ENCODE results near the gene ZNF423.

Gene ZNF423

DNA sequence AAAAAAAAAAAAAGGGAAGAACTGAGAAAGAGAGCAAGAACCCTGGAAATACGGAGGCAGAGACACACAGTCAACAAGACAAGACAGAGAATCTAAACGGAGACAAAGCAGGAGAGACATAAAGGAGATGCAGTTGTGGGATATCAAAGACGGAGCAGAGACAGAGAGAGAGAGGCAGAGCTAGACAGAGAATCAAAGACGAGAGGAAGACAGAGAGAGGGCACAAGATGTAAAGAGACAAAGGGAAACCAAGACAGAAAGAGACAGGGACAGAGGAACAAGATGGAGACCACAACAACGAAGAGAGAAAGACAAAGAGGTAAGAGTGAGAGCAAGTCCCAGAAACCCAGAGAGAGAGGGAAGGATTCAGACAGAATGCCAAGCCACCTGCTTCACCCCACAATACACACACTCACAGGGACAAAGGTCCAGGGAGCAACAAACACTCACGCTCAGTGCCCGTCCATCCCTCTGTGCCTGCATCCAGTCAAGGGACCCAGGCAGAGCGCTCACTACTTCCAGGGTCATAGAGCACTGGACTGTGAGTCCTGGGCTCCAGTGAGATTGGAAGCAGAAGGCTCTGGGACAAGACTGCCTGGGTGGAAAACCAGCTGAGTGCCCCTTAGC, 393.4 kb downstream of the ZNF423 start:
- no peak for DNase-seq

DNA sequence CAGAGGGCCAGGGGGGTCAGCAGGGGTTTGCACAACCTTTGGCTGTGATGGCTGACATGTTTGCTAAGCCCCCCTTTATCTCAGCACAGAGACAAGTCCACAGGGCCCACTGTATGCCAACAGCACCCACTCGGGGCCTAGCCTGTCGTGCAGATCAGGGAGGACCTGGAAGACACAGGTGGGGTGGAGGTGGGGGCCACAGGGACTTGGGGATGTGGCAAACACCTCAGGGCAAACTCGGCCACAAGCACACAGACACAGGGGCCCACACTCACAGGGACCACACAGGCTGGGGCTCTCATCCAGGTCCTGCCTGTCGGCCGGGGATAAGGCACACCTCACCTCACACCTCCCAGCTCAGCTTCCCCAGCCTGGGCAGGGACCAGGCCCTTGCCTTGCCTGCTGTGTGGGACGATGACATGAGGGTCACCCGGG, 394.4 kb downstream of the ZNF423 start:
- no peak for DNase-seq

DNA sequence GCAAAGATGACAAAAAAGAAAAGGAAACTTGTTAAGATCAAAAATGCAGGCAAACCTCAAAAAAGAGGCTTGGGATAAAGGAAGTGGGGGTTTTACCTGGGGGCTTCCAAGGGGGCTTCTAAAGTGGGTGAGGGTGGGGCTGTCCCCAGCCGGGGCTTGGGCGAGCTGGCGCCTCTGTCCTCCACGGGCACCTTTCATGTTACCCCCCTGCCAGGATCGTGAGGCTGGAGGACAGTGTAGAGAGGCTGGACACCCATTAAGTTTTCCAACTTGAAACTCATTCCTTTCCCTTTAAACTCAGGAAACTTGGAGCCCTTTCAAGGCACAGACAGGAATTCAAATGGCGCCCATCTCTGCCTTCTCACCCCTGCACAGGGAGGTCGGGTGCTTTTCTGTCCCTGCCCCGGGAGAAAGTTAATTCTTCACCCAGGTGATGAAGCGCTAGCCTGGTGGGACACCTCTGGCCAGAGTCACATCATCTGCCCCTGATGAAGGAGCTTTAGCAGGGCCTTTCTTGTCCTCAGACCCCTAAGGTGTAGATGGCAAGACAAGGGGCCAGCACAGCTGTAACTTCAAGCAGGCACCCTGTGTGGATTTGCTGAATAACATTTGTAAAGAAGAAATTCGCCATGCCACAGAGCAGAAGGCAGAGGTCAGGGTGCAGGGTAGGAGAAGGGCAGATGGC, 395.0 kb downstream of the ZNF423 start:
- DNase-seq: no peak

DNA sequence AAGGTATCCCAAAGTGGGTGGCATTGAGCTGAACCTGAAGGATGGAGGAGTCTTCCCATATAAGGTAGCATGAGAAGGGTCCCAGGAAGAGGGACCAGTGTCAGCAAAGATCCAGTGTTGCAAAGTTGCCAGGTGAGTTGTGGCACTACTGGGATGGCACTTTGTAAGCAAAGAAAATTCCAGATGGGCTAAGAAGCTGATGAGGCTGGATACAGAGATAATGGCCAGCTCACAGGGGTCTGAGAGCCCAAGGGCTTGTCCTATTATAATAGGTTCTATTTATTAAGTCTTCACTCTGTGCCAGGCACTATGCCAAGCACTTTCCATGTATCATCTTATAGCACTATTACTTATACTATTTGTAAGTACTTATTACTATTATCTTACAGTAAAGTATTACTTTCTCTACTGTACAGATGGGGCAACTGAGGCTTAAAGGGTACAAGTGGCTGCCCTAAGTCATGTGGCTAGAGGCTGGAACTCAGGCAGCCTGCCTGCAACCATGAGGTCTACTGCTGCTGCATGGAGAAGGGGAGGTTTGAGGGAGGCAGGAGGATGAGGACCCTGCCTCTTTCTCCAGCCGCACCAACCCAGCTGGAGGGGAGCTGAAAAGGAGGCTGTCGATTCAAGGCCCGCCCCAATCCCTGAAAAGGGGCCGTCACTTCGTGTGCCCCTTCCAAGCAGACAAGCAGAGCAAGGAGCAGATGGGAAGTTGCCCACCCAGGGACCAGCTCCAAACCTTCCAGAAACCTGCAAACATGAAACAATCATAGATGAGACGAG, 395.8 kb downstream of the ZNF423 start:
- no peak for DNase-seq

DNA sequence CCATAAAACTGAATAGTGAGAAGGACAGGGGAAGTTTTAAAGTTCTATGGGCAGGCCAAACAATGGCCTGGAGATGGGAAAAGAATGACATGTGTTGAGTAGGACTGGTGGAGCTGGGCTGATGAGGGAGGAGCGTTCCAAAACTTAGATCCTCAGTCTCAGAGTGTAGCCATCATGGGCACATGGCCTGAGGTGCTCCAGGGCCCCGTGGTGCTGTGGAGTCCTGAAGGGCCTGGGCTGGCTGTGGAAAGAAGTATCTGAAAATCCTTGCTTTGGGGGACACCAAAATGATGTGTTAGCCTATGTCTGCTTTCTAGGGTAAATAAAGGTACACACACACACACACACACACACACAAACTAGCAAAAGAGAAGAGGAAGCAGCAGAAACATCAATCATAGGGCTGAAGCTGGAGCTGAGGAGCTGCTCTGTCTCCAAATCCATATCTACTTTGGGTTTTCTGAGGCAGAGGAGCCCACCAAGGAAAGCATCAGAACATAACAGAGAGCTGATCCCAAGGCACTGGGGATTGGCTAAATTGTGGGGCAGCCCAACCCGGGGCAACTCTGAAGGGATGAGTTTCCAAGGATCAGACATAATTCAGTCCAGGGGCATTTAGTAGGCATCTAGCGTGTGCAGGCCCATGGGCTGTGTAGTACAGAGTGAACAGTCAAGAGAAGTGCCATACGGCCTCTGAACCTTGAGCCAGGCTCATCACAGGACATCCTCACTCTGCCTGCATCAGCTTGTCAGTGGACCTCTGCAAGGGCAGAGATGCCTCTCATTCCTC, 397.1 kb downstream of the ZNF423 start:
- no peak for DNase-seq

DNA sequence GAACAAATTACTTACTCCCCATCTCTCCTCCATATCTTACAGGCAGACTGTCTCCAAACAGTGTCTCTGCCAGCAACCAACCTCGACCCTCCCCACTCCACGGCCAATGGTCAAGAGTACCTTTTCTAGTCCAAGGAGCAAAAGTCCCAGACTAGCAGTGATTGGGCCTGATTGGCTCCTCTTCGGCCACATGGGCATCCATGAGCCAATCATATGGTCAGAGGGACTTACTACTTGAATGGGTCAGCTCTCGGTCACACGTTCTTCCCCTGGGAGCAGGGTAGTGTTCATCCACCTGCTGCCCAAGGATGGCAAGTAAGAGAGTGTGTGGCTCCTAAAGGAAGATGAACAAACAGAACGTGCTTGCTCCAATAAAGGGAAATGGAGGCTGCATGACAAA, 397.7 kb downstream of the ZNF423 start:
- DNase-seq: no peak

DNA sequence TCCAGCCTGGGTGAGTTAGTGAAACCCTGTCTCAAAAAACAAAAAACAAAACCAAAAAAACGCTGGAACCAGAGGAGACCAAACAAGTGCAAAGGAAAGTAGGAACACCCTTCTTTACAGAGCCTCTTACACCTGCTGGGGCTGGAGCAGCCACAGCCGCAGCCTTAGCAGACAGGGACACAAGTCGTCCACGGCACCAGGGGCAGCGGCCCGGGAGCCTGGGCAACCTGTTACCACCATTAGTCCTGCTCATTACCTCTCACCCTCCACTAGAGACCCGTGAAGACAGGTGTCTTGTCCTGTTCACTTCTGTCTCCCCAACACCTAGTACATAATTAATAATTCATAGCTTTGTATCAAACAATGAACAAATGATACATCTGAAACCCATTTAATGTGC, 398.7 kb downstream of the ZNF423 start:
- no peak for DNase-seq

DNA sequence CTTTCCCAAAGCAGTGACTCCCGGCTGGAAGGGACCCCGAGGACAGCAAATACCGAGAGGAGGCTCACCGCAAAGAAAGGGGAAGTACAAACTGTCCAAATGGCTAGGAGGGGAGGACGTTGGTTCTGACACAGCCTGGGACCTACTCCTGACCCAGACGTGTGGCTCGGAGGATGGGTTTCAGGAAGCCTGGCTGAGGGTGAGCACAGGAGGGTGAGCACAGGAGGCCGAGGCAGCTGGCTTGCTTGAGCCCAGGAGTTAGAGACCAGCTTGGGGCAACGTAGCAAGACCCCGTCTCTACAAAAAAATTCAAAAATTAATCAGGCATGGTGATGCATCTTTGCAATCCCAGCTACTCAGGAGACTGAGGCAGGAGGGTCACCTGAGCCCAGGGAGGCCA, 399.1 kb downstream of the ZNF423 start:
- DNase-seq: no peak

DNA sequence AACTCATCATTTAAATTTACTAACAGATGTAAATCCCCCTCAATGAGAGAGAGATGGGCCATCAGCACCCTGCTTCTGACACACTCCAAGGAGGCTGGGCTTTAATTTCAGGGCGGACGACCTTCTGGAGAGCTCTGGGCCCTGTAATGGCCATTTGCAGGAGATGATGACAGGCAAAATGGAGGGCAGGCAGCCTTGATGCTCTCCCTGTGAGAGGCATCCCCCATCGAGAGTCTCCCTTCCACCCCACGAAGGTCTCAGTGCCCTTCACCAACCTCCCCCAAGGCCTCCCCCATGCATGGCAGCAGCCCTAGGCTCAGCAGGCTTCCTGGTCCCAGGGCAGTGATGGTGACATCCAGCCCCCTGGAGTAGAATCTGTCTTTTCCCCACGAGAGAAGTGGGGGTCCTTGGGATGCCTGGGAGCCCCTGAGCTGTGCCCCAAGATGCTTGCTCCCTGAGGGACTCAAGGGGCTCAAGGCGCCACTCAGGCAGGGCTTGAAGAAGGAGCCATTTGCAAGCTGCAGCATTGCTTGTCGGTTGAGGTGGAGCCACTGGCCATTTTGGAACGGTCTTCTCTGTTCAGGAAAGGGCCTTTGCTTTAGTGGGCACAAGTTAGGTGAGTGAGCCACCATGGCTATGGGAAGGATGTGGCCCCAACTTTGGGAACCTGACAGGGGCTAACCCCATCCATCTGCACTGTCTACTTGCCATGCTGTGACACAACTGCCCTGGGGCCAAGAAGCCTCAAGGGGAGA, 399.7 kb downstream of the ZNF423 start:
- no peak for DNase-seq

DNA sequence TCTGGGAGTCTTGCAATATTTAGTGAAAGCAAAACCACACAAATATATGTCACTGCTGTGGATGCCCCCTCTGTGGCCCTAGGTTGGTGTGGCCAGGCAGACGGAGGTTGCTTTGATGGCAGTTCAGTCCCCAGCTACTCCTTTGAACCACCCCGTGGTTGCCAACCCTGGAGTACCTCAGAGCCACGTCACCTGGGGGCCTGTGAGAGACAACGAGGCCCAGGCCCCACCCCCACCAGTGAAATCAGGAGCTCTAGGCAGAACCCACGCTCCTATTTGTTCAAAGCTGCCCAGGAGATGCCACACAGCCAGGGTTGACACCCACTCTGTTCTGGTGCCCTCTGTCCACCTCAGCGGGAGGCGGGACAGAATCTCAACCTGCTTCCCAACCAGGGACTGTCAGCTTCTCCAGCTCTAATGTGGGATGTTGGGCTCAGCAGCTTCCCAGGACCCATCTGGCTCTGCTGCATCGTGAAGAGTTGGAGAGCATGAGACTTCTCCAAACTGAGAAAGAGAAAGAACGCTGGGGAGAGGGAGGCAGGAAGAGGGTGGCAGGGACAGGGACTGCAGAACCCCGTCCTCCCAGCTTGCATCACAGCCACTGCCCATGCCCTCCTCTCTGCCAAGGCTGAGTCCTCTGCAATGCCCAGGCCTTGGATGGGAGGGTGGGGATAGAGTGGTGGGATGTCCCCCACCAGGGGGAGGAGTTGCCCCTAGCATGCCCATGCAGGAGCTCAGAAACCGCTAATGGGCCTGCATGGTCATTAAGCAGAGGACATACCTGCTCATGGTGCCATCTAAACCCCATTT, 400.5 kb downstream of the ZNF423 start:
- DNase-seq: no peak

DNA sequence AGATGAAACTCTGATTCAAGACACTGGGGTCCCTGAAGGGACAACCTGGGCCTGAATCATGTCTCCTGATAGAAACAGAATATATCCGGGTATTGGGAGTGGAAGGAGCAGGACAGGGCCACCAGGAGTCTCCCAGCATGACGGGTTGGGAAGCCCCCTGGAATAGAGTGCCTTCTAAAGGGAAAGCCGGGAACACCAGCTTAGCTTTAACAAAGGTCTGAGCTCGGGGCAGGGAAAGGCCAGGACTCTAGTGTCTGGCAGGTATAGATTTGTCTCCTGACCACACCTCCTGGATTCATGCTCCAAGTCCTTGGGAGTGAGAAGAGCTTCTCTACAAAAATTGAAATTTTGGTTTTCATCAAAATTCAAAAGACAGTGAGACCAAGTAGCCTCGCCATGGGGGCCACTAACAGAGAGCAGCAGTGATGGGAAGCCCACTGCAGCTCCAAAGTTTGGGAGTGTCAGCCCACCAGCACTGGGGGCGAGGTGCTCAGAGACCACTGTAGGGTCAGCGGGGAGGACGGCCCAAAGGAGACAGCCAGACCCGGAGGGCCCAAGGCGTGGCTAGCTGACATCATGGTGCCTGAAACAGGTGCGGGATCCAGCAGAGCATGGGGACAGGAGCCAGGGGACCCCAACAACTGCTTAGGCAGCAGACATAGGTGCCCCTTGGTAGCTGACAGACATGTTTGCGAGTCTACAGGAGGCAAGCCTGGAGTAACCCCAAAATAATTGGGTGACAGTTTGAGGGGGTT, 401.3 kb downstream of the ZNF423 start:
- DNase-seq: no peak

DNA sequence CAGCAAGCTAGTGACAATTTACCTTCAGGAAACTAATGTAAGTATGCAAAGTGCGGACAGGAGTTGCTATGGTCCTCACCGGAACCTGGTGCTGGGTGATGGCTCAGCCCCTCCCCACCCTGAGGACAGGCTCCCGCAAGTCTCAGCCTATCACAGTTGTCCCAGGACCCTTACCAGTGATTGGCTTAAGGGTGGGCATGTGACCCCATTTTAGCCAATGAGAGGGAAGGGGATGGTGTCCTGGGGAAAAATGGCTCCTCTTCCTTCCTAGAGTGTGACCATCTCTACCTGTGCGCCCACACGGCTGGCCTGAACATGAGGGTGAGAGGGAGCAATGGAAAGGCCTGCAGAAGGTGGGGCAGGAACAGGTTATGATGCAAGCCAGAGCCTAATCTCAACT, 401.9 kb downstream of the ZNF423 start:
- DNase-seq: no peak

DNA sequence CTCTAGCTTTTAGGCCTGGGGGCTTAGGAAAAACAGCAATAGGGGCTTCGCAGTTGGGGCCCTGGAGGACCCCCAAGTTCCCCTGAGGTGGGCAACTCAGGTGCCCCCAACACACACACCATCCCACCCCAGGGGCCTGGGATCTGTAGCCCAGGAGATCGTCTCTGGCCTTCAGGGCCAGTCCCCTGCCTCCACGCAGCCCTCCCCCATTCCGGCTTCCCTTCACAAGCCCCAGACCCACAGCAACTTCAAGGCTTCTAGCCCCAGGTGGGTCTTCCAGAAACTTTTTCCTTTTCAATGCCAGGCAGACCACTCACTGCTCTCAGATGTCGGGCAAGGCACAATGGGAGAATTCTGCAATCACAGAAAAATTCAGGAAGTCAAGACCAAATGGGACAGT, 402.9 kb downstream of the ZNF423 start:
- DNase-seq: no peak

DNA sequence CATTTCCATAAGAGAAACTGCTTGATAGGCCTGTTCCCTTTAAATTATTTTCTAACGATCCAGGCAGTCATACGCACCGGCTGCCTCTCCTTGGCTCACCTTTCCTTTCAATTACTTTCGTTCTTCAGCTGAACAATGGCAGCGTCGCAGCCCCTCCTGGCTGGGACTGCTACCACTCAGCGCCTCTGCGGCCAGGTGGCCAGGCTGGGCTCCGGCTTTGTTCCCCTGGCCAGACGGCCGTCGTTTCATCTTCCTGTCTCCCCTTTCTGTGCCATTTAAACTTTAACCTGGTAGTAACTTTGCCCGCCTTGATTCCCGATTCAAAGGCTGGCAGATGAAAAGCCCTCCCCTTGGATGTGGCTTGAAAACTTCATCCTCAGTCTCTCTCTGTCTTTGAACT, 403.3 kb downstream of the ZNF423 start:
- no peak for DNase-seq

DNA sequence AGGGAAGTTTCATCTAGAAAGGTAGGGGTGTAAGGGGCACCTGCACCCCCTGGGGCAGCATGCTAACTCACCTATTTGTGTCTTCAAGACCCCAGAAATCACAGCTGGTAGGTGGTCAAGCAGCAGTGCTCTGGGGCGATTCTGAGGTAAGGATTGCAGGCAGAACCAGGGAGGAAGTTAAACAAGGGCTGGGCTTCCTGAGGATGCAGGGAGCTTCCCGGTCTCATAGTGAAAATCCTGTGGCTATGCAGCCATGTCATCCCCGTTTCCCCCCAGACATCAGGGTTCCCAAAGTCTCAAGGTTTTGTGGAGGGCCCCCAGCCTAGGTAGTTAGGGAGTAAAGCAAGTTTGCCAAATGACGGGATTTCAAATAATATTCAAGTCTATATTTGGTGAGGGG, 403.8 kb downstream of the ZNF423 start:
- no peak for DNase-seq

DNA sequence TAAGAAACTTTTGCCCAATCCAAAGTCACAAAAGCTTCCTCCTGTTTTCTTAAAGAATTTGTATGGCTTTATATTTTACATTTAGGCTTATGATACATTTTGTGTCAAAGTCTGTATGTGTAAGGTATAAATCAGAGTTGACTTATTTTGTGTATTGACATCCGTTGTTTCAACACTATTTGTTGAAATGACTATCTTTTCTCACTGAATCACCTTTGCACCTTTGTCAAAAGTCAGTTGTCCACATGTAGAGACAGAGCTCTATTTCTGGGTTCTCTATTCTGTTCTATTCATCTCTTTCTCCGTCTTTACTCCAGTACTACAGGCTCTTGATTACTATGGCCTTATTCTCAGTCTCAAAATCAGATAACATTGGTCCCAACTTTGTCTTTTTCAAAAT, 409.1 kb downstream of the ZNF423 start:
- DNase-seq: no peak

DNA sequence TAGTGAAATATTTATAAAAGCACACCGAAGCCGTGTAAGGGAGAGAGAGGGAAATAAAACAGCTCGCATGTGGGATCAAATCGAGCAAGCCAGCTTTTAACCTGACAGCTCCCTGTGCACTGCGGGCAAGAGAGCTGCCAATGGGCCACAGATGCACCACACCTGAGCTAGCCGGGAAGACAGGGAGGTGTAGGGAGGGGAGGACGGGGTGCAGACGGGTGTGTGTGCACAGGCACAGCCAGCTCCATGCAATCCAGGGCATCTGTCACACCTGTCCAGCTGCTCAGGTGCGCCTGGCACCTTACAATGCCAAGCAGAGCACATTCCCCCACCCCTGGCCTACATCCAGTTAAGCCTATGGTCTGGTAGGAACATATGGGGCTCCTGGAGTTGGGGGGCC, 412.3 kb downstream of the ZNF423 start:
- DNase-seq: no peak

DNA sequence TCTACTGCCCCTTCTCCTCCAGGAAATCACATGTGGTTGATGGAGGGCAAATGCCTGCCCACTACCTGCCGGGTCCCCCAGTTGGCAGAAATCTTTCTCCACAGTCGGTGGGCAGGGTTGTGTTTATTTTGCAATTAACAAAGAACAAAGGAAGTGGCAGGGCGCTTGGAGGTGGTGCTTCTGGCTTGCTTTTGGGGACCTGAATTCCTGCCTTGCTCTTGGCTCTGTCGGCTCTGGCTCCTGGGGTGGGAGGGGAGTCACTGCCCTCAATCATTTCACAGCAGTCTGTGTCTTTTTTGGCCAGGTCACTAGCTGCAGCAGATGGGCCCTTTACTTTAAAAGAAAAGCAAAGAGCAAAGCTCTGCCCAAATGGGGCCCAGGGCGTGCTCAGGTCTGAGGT, 413.1 kb downstream of the ZNF423 start:
- no peak for DNase-seq

DNA sequence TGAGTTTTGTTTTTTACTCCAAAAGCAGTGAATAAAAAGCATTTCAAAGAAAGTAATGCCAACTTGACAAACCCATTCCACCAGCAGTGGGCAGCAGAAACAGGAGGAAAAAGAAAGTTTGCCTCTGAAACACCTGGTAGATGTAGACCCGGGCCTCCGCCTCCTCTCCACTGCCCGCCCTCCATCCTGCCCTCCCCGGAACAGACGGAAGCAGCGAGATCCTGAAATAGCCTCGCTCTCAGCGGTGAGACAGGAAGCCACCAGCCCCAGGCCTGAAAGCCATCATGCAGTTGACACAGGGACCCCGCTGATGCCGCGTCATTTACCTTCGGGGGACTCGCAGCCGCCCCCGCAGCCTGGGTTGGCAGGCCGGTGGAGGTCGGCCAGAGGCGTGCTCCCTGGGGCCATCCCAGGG, 414.5 kb downstream of the ZNF423 start:
- DNase-seq: no peak

DNA sequence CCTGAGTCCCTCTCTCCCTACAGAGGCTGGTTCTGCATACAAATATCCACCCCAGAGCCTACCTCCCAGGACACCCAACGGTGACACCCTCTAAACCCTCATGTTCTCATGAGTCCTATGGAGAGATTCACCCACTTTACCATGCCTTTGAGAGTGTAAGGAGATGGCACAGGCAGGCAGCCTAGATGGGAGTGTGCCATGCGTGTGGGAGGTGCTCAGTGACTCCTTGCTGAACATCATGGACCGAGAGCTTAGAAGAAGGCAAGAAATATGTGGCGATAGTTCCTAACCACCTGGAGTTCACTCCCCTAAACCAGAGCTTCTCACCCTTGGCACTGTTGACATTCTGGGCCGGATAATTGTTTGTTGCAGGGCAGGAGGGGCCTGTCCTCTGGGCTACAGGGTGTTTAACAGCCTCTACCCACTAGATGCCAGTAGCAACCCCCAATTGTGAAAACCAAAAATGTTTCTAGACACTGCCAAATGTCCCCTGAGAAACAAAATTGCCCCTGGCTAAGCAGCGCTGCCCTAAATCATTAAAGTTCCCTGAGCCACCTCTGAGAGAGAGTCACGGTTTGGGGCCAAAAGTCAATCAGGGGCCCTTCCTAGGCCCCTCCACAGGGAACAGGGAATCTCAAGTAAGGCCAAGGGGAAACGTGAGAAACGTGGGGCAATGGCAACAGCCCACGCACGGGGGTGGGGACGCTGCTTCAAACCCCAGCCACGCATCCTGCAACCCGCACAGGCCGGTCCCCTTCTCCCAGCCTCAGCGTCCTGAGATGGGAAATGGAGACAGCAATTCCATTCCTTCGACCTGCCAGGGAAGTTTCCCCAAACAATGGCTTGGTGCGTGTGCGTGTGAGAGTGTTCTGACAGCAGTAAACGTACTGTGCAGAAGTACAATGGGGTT, 415.5 kb downstream of the ZNF423 start:
- no peak for DNase-seq

All from T1000 (cell line).